ENCODE data around the gene KCNMA1. TPM values are rescaled to one million over a fixed set of nuclear protein-coding genes. Genes with fewer than 3 reads are reported as not detected.

Gene KCNMA1
- polyA plus RNA-seq, 1 donor from 2014 or later, result 60.8 TPM

GRCh38 chr10:77317221-77317620 lies 320.4 kb downstream of the KCNMA1 start:
- no peaks in the 10 kb centered on the region for H3K27me3 ChIP-seq (ENCODE audit: insufficient read depth, low read depth, low read length)
- H3K27ac ChIP-seq (ENCODE audit: low read length), result no peak overlapping the region
- H3K9ac ChIP-seq (ENCODE audit: low read length), result no peak overlapping the region
- H3F3A ChIP-seq (ENCODE audit: insufficient read depth, low read length, poor library complexity, severe bottlenecking), result no peaks in the 10 kb centered on the region
- TF ChIP-seq EZH2 (IDR thresholded peaks at IDR 0.05; ENCODE audit: borderline replicate concordance, insufficient read depth, low read length, poor library complexity, severe bottlenecking) (no peak), MXI1 (conservative IDR thresholded peaks at IDR 0.05; ENCODE audit: poor library complexity, severe bottlenecking) (no peak), TAF1 (IDR thresholded peaks at IDR 0.05; ENCODE audit: low read depth) (no peak), SMC3 (conservative IDR thresholded peaks at IDR 0.05; ENCODE audit: poor library complexity) (no peak), POLR2AphosphoS5 (IDR thresholded peaks at IDR 0.05) (no peak), RAD21 (conservative IDR thresholded peaks at IDR 0.05) (no peak), REST (IDR thresholded peaks at IDR 0.05; ENCODE audit: borderline replicate concordance) (no peak), EP300 (conservative IDR thresholded peaks at IDR 0.05; ENCODE audit: poor library complexity, severe bottlenecking) (no peak)
- TF ChIP-seq, protein P1, sequence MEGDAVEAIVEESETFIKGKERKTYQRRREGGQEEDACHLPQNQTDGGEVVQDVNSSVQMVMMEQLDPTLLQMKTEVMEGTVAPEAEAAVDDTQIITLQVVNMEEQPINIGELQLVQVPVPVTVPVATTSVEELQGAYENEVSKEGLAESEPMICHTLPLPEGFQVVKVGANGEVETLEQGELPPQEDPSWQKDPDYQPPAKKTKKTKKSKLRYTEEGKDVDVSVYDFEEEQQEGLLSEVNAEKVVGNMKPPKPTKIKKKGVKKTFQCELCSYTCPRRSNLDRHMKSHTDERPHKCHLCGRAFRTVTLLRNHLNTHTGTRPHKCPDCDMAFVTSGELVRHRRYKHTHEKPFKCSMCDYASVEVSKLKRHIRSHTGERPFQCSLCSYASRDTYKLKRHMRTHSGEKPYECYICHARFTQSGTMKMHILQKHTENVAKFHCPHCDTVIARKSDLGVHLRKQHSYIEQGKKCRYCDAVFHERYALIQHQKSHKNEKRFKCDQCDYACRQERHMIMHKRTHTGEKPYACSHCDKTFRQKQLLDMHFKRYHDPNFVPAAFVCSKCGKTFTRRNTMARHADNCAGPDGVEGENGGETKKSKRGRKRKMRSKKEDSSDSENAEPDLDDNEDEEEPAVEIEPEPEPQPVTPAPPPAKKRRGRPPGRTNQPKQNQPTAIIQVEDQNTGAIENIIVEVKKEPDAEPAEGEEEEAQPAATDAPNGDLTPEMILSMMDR (IDR thresholded peaks at IDR 0.05; ENCODE audit: poor library complexity, severe bottlenecking), result no peak
- no peaks in the 10 kb centered on the region for H3K36me3 ChIP-seq (ENCODE audit: insufficient read depth, low read length)
- H3K79me2 ChIP-seq (replicated peaks; ENCODE audit: insufficient read depth, low read length), result no peaks in the 10 kb centered on the region
- no peaks in the 10 kb centered on the region for H3K9me3 ChIP-seq (ENCODE audit: low read length)
- no peak overlapping the region for H2AFZ ChIP-seq (ENCODE audit: low read depth, low read length)
- H3K9me2 ChIP-seq (ENCODE audit: insufficient read depth, low read length), result no peaks in the 10 kb centered on the region
- H3K4me3 ChIP-seq (ENCODE audit: low read length), result no peak overlapping the region
- no peak overlapping the region for H3K4me2 ChIP-seq (ENCODE audit: low read length)
- H4K20me1 ChIP-seq (ENCODE audit: insufficient read depth), result no peaks in the 10 kb centered on the region

DNA sequence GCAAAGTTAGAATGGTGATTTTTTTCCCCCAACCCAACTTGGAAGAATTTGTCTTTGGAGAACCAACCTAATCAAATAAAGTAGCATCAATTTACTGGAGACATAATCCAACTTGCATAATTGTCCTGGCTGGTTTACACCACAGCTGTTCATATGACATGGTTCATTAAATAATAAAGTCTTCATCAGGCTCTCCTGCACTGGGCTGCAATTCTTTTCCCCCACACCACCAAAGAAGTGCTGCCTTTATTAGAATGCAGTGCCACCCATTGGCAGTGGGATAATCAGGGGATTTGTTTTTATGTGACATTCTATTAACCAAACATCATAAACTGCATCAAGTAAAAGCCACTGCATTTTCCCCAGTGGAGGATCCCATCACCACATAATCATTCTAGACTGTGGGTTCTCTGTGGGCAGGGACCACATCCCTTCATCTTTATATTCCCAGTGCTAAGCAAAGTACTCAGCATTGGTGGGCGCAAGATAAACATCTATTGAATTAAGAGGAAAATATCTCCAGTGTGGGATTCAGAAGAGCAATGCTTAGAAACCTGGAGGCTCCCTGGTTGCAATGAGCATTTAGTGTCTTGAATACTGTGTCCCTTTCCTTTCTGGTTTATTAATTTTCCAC lies 322.0 kb downstream of the KCNMA1 start:
- no peak overlapping the region for H3K9ac ChIP-seq (ENCODE audit: low read length)
- H4K20me1 ChIP-seq (ENCODE audit: insufficient read depth), result no peaks in the 10 kb centered on the region
- no peak overlapping the region for H3K4me2 ChIP-seq (ENCODE audit: low read length)
- no peaks in the 10 kb centered on the region for H3K27me3 ChIP-seq (ENCODE audit: insufficient read depth, low read depth, low read length)
- H3K4me3 ChIP-seq (ENCODE audit: low read length), result no peak overlapping the region
- H3K79me2 ChIP-seq (replicated peaks; ENCODE audit: insufficient read depth, low read length), result no peaks in the 10 kb centered on the region
- no peaks in the 10 kb centered on the region for H3F3A ChIP-seq (ENCODE audit: insufficient read depth, low read length, poor library complexity, severe bottlenecking)
- H3K36me3 ChIP-seq (ENCODE audit: insufficient read depth, low read length), result no peaks in the 10 kb centered on the region
- no peak overlapping the region for H2AFZ ChIP-seq (ENCODE audit: low read depth, low read length)
- H3K27ac ChIP-seq (ENCODE audit: low read length), result no peak overlapping the region
- TF ChIP-seq MXI1 (conservative IDR thresholded peaks at IDR 0.05; ENCODE audit: poor library complexity, severe bottlenecking) (no peak), SMC3 (conservative IDR thresholded peaks at IDR 0.05; ENCODE audit: poor library complexity) (no peak), POLR2AphosphoS5 (IDR thresholded peaks at IDR 0.05) (no peak), TAF1 (IDR thresholded peaks at IDR 0.05; ENCODE audit: low read depth) (no peak), EZH2 (IDR thresholded peaks at IDR 0.05; ENCODE audit: borderline replicate concordance, insufficient read depth, low read length, poor library complexity, severe bottlenecking) (no peak), RAD21 (conservative IDR thresholded peaks at IDR 0.05) (no peak), EP300 (conservative IDR thresholded peaks at IDR 0.05; ENCODE audit: poor library complexity, severe bottlenecking) (no peak), REST (IDR thresholded peaks at IDR 0.05; ENCODE audit: borderline replicate concordance) (no peak)
- TF ChIP-seq, protein P1 (IDR thresholded peaks at IDR 0.05; ENCODE audit: poor library complexity, severe bottlenecking), result no peak
- no peaks in the 10 kb centered on the region for H3K9me3 ChIP-seq (ENCODE audit: low read length)
- H3K9me2 ChIP-seq (ENCODE audit: insufficient read depth, low read length), result no peaks in the 10 kb centered on the region

Measured in neural cell (in vitro differentiated cells).